Fibroblast of skin of back (primary cell): Measurements from ENCODE around the gene PCGF5. TPM values are rescaled to one million over a fixed set of nuclear protein-coding genes. Genes with fewer than 3 reads are reported as not detected.
"Not testable (repeated sequence)": the region's sequence is repeated elsewhere in the genome, so short reads cannot be mapped to it uniquely, and the experiment has no call there.

Source experiments
- DNase-seq: peaks from one replicate; pipeline ENCODE4 v3.0.0-alpha.2; 2013
- polyA plus RNA-seq, 2 experiments: library from polyadenylated mRNA; unstranded; fragments of 120-200 nt; gene quantifications; one replicate each; pipeline ENCODE4 v1.2.1, GENCODE V29; 2013; ENCODE audit not compliant: insufficient read length in 2 of 2

Gene PCGF5
- 36.9 TPM for polyA plus RNA-seq (2013, experiment 1 of 2; ENCODE audit: insufficient read length)
- 36.3 TPM for polyA plus RNA-seq (2013, experiment 2 of 2; ENCODE audit: insufficient read length)

- peak; percentile 88 for DNase-seq
Measured at GRCh38 chr10:91220194-91220953, at the start of gene PCGF5. Gene PCGF5, plus strand, starts transcription at chr10:91220663. Its CDS starts 2,209 bp downstream, at chr10:91222872.

- no peak for DNase-seq
Measured at GRCh38 chr10:91171485-91171884, 49.0 kb upstream of the PCGF5 start.

DNA sequence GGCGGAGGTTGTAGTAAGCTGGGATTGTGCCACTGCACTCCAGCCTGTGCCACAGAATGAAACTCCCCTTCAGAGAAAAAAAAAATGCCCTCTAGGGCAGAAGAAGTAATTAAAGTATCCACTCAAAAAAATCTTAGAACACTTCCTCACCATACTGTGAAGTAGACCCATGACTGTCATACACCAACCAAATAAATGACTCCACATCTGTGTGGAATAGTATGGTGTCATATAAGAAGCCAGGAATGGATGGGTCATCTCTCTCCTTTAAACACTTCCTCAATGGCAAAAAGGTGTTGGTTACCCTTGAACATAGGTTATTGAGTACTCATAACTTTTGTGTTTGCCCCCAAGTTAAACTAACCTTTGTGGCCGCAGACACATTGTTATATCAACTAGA is 48.1 kb upstream of the PCGF5 start:
- no peak for DNase-seq

DNA sequence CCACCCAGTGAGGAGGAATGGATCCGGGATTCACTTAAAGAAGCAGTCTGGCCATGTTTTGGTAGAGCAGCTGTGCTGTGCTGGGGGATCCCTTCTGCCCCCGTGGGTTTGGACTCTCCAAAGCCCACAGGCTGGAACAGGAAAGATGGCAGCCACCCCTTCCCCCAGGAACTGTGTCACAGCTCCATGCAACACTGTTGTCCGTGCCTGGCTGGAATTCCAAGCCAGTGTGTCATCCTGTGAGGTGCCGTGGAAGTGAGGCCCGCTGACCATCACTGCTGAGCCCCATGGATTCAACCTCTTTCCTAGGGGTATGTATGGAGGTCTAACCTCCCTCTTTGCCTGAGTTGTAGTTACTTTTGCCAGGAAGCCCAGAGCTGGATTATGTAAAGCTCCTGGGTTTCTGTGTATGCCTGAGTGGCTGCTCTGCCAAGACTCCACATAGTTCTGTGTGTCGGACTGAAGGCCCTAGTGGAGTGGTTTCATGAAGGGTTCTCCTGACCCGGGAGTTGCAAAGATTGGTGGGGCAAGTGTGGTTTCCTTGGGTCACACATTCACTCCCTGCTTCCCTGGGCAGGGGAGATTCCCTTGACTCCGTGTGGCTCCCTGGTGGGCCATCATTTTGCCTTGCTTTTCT is 35.1 kb upstream of the PCGF5 start:
- DNase-seq = peak; percentile 84

DNA sequence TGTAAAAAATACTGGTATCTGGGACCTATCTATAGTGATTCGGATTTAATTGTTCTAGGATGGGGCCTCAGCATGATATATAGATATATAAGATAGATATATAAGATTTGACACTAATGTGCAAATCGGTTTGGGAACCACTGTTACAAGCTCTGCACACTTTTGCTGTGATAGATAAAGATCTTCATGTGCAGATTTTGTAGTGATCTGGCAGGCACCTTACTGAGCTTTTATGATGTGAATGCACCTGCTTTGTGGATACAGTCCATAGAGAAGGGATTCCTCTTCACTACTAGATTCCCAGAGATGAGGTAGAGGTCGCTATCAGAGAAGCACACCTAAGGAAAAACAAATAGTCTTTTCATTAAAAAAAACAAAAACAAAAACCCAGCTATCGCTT is 33.3 kb upstream of the PCGF5 start:
- DNase-seq = no peak

- not testable (repeated sequence) for DNase-seq
Measured at GRCh38 chr10:91188010-91188409, 32.5 kb upstream of the PCGF5 start.

GRCh38 chr10:91188889-91189288 is 31.6 kb upstream of the PCGF5 start:
- DNase-seq = no peak

GRCh38 chr10:91190388-91190870 is 30.0 kb upstream of the PCGF5 start:
- DNase-seq = peak; percentile 83

- DNase-seq = peak; percentile 77
Measured at GRCh38 chr10:91190876-91191583, 29.4 kb upstream of the PCGF5 start.

GRCh38 chr10:91191584-91191919 is 28.9 kb upstream of the PCGF5 start:
- no peak for DNase-seq

- peak; percentile 83 for DNase-seq
Measured at GRCh38 chr10:91194497-91195179, 25.8 kb upstream of the PCGF5 start.

- DNase-seq = no peak
Measured at GRCh38 chr10:91196268-91197048, 24.0 kb upstream of the PCGF5 start.

- peak; percentile 71 for DNase-seq
Measured at GRCh38 chr10:91197127-91197526, 23.3 kb upstream of the PCGF5 start.

DNA sequence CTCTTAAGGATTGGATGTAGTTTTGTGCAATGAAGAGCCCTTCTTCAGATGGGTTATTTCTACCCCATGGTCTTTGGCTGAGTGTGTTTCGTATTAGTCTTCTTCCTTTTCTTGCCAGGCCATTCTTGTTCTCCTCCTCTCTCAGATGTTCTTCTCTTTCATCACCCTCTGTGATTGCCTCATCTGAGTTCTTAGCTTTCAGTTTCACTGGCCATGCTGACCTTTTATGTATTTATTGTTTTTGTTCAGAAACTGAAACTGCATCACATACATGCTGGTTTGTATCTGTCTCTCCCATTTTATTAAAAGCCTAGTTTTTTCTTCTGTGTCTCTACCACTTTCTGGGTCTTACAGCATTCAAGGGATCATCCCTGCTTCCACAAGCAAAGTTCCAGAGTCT is 21.7 kb upstream of the PCGF5 start:
- peak; percentile 69 for DNase-seq

DNA sequence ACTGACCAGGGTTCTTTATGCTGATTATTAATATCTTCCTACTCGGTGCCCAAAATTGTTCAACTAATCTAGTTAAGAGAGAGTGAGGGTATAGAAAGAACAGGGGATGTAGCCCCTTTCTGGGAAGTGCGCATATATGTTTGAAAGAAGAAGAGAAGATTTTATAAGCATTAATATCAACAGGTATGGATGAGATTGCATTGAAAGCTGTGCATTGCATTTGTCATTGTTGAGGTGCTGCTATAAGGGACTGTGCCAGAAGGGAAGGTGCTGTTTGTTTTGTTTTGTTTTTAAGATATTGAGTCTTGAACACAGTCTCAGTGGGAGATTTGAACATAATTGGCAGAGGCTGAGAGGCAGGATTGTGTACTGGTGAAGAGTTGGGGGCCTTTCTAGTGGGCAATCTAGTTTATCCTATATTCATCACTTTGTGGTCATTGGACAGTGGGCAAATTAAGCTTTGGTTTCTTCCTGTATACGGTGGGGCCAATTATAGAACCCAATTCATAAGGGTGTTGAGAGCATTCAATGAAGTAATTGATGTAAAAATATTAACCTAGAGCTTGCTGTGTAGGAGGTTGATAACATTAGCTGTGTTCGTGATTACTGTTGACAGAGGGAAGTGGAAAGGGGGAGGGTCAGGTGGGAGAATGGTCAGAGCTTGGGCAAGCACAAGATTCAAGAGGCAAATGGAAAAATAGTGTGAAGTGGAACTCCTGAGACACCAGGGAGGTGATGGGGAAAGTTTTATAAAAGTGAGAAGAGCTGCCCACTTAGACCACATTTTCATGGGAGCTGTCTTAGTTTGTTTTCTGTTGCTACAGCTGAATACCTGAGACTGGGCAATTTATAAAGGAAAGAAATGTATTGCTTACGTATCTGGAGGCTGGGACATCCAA is 19.9 kb upstream of the PCGF5 start:
- no peak for DNase-seq

DNA sequence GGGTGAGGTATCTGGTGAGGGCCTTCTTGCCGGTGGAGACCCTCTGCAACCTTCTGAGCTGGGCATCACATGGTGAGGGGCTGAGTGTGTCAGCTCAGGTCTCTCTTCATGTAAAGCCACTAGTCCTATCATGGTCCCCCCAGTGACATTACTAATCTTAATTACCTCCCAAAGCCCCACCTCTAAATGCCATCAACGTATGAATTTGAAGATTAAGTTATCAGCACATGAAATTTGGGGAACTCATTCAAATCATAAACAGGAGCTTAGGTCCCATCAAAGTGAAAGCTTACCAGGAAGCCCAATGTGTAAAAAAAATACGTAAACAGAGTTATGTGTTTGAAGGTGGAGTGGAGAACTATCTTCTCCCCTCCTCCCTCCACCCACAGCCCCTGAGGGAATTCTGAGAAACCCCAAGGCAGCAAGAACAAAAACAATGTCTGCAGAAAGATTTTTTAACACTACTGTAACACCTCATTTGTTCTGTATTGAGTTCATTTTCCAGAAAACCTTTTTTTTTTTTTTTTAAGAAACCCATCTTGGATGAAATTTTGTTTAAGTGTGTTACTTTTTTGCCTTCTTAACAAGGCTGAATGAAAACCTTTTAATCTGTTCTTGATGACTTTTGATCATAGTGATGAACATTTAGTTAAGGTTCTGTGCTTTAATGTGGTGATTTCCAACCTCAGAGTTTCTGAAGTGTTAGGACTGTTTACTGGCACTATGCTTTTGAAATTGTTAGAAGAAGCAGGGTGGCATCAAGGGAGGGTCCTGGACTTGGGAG is 19.1 kb upstream of the PCGF5 start:
- DNase-seq = peak; percentile 29

GRCh38 chr10:91206427-91206826 is 14.0 kb upstream of the PCGF5 start:
- no peak for DNase-seq

- no peak for DNase-seq
Measured at GRCh38 chr10:91206837-91207474, 13.5 kb upstream of the PCGF5 start.

- no peak for DNase-seq
Measured at GRCh38 chr10:91208642-91209041, 11.8 kb upstream of the PCGF5 start.
